OCI-LY7 (cell line): ENCODE data around the gene SBF2.

Experiments
- CTCF ChIP-seq: fragments of 200-600 bp; sonication (generic); conservative IDR thresholded peaks from 2 replicates; pipeline ENCODE4 v1.5.1; 2014; ENCODE audit warnings: mild to moderate bottlenecking, antibody characterized with exemption, low read length, moderate library complexity, mixed read lengths
- EZH2phosphoT487 ChIP-seq: fragments of 200-600 bp; sonication (generic); IDR thresholded peaks from 2 replicates; pipeline ENCODE4 v1.6.1; 2018; ENCODE audit warnings: low read depth, borderline replicate concordance, mild to moderate bottlenecking, mixed run types, antibody characterized with exemption, low read length, moderate library complexity, mixed read lengths

GRCh38 chr11:9973921-9974320, 320.1 kb downstream of the SBF2 start:
- TF ChIP-seq EZH2phosphoT487 (no peak), CTCF (no peak)
